CD4-positive, alpha-beta T cell treated with Interleukin-15 for 4 hours (primary cell): ENCODE results near the gene MTFMT.
"Not testable (repeated sequence)": the region's sequence is repeated elsewhere in the genome, so short reads cannot be mapped to it uniquely, and the experiment has no call there.

Experiments
- DNase-seq: peaks from one replicate; pipeline ENCODE4 v3.0.0-alpha.2; 2020; ENCODE audit warnings: low spot score

Gene MTFMT

GRCh38 chr15:65028921-65029735, at the start of gene MTFMT:
Gene MTFMT (minus strand): TSS chr15:65029639. CDS start chr15:65029613, 26 bp downstream.
- peak; percentile 93 for DNase-seq

- peak; percentile 35 for DNase-seq
Measured at GRCh38 chr15:65077981-65078352, 48.5 kb upstream of the MTFMT start.

GRCh38 chr15:65077291-65077980, 48.0 kb upstream of the MTFMT start:
- DNase-seq: no peak

GRCh38 chr15:65076486-65077290, 47.2 kb upstream of the MTFMT start, which contains the start of gene KBTBD13:
Gene KBTBD13 (plus strand): TSS chr15:65076746. CDS start chr15:65076816, 70 bp downstream.
- no peak for DNase-seq

- not testable (repeated sequence) for DNase-seq
Measured at GRCh38 chr15:65075607-65076395, 46.4 kb upstream of the MTFMT start.

GRCh38 chr15:65074946-65075345, 45.5 kb upstream of the MTFMT start:
- DNase-seq: not testable (repeated sequence)

GRCh38 chr15:65072617-65073016, 43.2 kb upstream of the MTFMT start:
- no peak for DNase-seq

- no peak for DNase-seq
Measured at GRCh38 chr15:65072027-65072426, 42.6 kb upstream of the MTFMT start.

- no peak for DNase-seq
Measured at GRCh38 chr15:65071381-65071811, 42.0 kb upstream of the MTFMT start.

- no peak for DNase-seq
Measured at GRCh38 chr15:65069779-65070546, 40.5 kb upstream of the MTFMT start.

GRCh38 chr15:65069179-65069578, 39.7 kb upstream of the MTFMT start:
- no peak for DNase-seq

- no peak for DNase-seq
Measured at GRCh38 chr15:65068403-65068788, 39.0 kb upstream of the MTFMT start.

- DNase-seq: no peak
Measured at GRCh38 chr15:65067645-65068402, 38.4 kb upstream of the MTFMT start, which contains the start of gene RASL12. Gene RASL12 (minus strand): TSS chr15:65067991. CDS start chr15:65067835, 156 bp downstream.

GRCh38 chr15:65067317-65067644, 37.8 kb upstream of the MTFMT start:
- no peak for DNase-seq

- DNase-seq: no peak
Measured at GRCh38 chr15:65066635-65067316, 37.3 kb upstream of the MTFMT start.

GRCh38 chr15:65066001-65066634, 36.7 kb upstream of the MTFMT start:
- DNase-seq: no peak

- no peak for DNase-seq
Measured at GRCh38 chr15:65062726-65063125, 33.3 kb upstream of the MTFMT start.

- no peak for DNase-seq
Measured at GRCh38 chr15:65062061-65062460, 32.6 kb upstream of the MTFMT start.
